ENCODE measurements around the gene OTOGL.

OTOGL gene

GRCh38 chr12:80099259-80099658 is at the start of gene OTOGL:
OTOGL (plus strand) TSS chr12:80099537; CDS start chr12:80209432, 109,895 bp downstream.
- DNase-seq (ENCODE audit: low spot score): no peak

- DNase-seq (ENCODE audit: low spot score): no peak
Measured at GRCh38 chr12:80050236-80050635, 49.1 kb upstream of the OTOGL start.

- no peak for DNase-seq (ENCODE audit: low spot score)
Measured at GRCh38 chr12:80053051-80053790, 46.1 kb upstream of the OTOGL start.

- DNase-seq (ENCODE audit: low spot score): no peak
Measured at GRCh38 chr12:80056232-80056631, 43.1 kb upstream of the OTOGL start.

- no peak for DNase-seq (ENCODE audit: low spot score)
Measured at GRCh38 chr12:80056845-80057244, 42.5 kb upstream of the OTOGL start.

- DNase-seq (ENCODE audit: low spot score): no peak
Measured at GRCh38 chr12:80058586-80058985, 40.8 kb upstream of the OTOGL start.

- no peak for DNase-seq (ENCODE audit: low spot score)
Measured at GRCh38 chr12:80059102-80059501, 40.2 kb upstream of the OTOGL start.

GRCh38 chr12:80059875-80060274 is 39.5 kb upstream of the OTOGL start:
- no peak for DNase-seq (ENCODE audit: low spot score)

GRCh38 chr12:80064269-80064668 is 35.1 kb upstream of the OTOGL start:
- no peak for DNase-seq (ENCODE audit: low spot score)

GRCh38 chr12:80064951-80065350 is 34.4 kb upstream of the OTOGL start:
- DNase-seq (ENCODE audit: low spot score): no peak

- DNase-seq (ENCODE audit: low spot score): peak; percentile 9
Measured at GRCh38 chr12:80068173-80068572, 31.2 kb upstream of the OTOGL start.

- DNase-seq (ENCODE audit: low spot score): peak; percentile 17
Measured at GRCh38 chr12:80083892-80084614, 15.3 kb upstream of the OTOGL start.

GRCh38 chr12:80086025-80086424 is 13.3 kb upstream of the OTOGL start:
- DNase-seq (ENCODE audit: low spot score): no peak

GRCh38 chr12:80087486-80088213 is 11.7 kb upstream of the OTOGL start:
- no peak for DNase-seq (ENCODE audit: low spot score)

GRCh38 chr12:80100591-80100990 is 1.3 kb downstream of the OTOGL start:
- no peak for DNase-seq (ENCODE audit: low spot score)

- no peak for DNase-seq (ENCODE audit: low spot score)
Measured at GRCh38 chr12:80101126-80101525, 1.8 kb downstream of the OTOGL start.

- DNase-seq (ENCODE audit: low spot score): no peak
Measured at GRCh38 chr12:80107221-80107620, 7.9 kb downstream of the OTOGL start.

GRCh38 chr12:80116735-80117134 is 17.4 kb downstream of the OTOGL start:
- DNase-seq (ENCODE audit: low spot score): no peak

GRCh38 chr12:80118565-80119324 is 19.4 kb downstream of the OTOGL start:
- DNase-seq (ENCODE audit: low spot score): no peak

- no peak for DNase-seq (ENCODE audit: low spot score)
Measured at GRCh38 chr12:80120994-80121393, 21.7 kb downstream of the OTOGL start.

GRCh38 chr12:80121661-80122060 is 22.3 kb downstream of the OTOGL start:
- no peak for DNase-seq (ENCODE audit: low spot score)

- DNase-seq (ENCODE audit: low spot score): no peak
Measured at GRCh38 chr12:80129895-80130530, 30.7 kb downstream of the OTOGL start.
